DMS53 treated with DMSO at 0.1 percent for 48 hours (cell line): ENCODE measurements around the gene GSS.

Experiments
- DNase-seq: peaks from one replicate; lab custom pipeline; 2025; ENCODE audit not compliant: unreplicated experiment; lab: John Stamatoyannopoulos, UW

The GSS gene

GRCh38 chr20:34947336-34947735 lies 8.3 kb downstream of the GSS start:
- DNase-seq: no peak

- DNase-seq: no peak
Measured at GRCh38 chr20:34946661-34947060, 8.9 kb downstream of the GSS start.

- DNase-seq: no peak
Measured at GRCh38 chr20:34945315-34946077, 10.1 kb downstream of the GSS start.

GRCh38 chr20:34943808-34944567 lies 11.6 kb downstream of the GSS start:
- no peak for DNase-seq

- no peak for DNase-seq
Measured at GRCh38 chr20:34942301-34942700, 13.3 kb downstream of the GSS start.

GRCh38 chr20:34941226-34941625 lies 14.4 kb downstream of the GSS start:
- no peak for DNase-seq

GRCh38 chr20:34940081-34940481 lies 15.5 kb downstream of the GSS start:
- DNase-seq: no peak

GRCh38 chr20:34938466-34939163 lies 17.0 kb downstream of the GSS start:
- DNase-seq: no peak

GRCh38 chr20:34931771-34932170 lies 23.8 kb downstream of the GSS start:
- DNase-seq: no peak

- DNase-seq: no peak
Measured at GRCh38 chr20:34928411-34928810, 27.2 kb downstream of the GSS start.

- no peak for DNase-seq
Measured at GRCh38 chr20:34927736-34928135, 27.9 kb downstream of the GSS start.

GRCh38 chr20:34926581-34926980 lies 29.0 kb downstream of the GSS start:
- DNase-seq: no peak

GRCh38 chr20:34925981-34926380 lies 29.6 kb downstream of the GSS start:
- DNase-seq: no peak

GRCh38 chr20:34925341-34925740 lies 30.3 kb downstream of the GSS start:
- no peak for DNase-seq

GRCh38 chr20:34923414-34923813 lies 32.2 kb downstream of the GSS start:
- no peak for DNase-seq

GRCh38 chr20:34922654-34923381 lies 32.8 kb downstream of the GSS start:
- DNase-seq: no peak

GRCh38 chr20:34921436-34921835 lies 34.2 kb downstream of the GSS start:
- no peak for DNase-seq

- no peak for DNase-seq
Measured at GRCh38 chr20:34920055-34920454, 35.6 kb downstream of the GSS start.

GRCh38 chr20:34916774-34917354 lies 38.7 kb downstream of the GSS start:
- DNase-seq: no peak

GRCh38 chr20:34915749-34916455 lies 39.7 kb downstream of the GSS start:
- DNase-seq: no peak
